Testis (tissue), 2 donors: ENCODE results near the gene KCTD10.

Source experiments
- CTCF ChIP-seq, 3 experiments: fragments of 450-650 bp in 2 of 3; fragments of 200-600 bp in 1 of 3; sonication (generic) in 1 of 3; IDR thresholded peaks; one replicate each; pipeline ENCODE4 v1.5.1; 2016 to 2019; ENCODE audit warnings: antibody characterized with exemption in 3 of 3, mild to moderate bottlenecking in 2 of 3, moderate library complexity in 1 of 3
- POLR2A ChIP-seq: fragments of 450-650 bp; IDR thresholded peaks from one replicate; pipeline ENCODE4 v1.6.1; 2017; ENCODE audit warnings: antibody characterized with exemption, mild to moderate bottlenecking, moderate library complexity

GRCh38 chr12:109487181-109488050 lies 10.3 kb upstream of the KCTD10 start:
- no peak for TF ChIP-seq CTCF (IDR thresholded peaks at IDR 0.05)
- no peak for TF ChIP-seq POLR2A
